PC-3 (cell line): ENCODE data around the gene PATL2.

Experiments
- EZH2 ChIP-seq: fragments of 300-600 bp; sonication (generic); IDR thresholded peaks from one replicate; pipeline ENCODE4 v1.6.1; 2017; ENCODE audit warnings: antibody characterized with exemption, mild to moderate bottlenecking, low read length; ENCODE audit not compliant: unreplicated experiment
- TF ChIP-seq, protein P1 (sequence below): fragments of 300-600 bp; sonication (generic); conservative IDR thresholded peaks from 2 replicates; pipeline ENCODE4 v1.5.1; 2017; ENCODE audit warnings: antibody characterized with exemption, low read depth, mild to moderate bottlenecking, low read length

DNA sequence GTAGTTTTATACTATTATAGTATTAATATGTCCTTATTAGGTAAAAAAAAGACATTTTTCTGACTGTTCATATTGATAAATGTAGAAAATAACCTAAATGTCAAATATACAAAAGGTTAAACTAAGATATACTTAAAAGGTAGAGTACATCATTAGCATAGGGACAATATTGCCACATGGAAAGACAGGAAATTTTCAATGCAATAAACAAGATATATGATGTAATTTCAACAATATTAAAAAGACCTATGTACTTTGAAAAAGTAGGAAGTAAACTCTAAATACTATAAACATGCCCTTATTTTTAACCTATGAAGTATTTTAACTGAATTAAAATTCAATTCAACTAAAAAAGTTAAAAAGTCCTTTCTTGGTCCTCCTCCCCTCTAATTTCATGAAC lies 49.5 kb downstream of the PATL2 start:
- TF ChIP-seq, protein P1, sequence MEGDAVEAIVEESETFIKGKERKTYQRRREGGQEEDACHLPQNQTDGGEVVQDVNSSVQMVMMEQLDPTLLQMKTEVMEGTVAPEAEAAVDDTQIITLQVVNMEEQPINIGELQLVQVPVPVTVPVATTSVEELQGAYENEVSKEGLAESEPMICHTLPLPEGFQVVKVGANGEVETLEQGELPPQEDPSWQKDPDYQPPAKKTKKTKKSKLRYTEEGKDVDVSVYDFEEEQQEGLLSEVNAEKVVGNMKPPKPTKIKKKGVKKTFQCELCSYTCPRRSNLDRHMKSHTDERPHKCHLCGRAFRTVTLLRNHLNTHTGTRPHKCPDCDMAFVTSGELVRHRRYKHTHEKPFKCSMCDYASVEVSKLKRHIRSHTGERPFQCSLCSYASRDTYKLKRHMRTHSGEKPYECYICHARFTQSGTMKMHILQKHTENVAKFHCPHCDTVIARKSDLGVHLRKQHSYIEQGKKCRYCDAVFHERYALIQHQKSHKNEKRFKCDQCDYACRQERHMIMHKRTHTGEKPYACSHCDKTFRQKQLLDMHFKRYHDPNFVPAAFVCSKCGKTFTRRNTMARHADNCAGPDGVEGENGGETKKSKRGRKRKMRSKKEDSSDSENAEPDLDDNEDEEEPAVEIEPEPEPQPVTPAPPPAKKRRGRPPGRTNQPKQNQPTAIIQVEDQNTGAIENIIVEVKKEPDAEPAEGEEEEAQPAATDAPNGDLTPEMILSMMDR, result no peak
- TF ChIP-seq EZH2, result no peak
